GM12878 (cell line): ENCODE results near the gene OR1S1. TPM values are rescaled to one million over a fixed set of nuclear protein-coding genes. Genes with fewer than 3 reads are reported as not detected.

Source experiments
- ATAC-seq: fragments of 200-7000 bp; cut with Tn5 transposase; 3 replicates; pipeline ENCODE4 v1.9.1; 2020; ENCODE audit warnings: mild to moderate bottlenecking, moderate library complexity
- BruUV-seq: library from RNA; stranded (reverse); fragments of 400-500 nt; replicated peaks from 2 replicates; lab custom pipeline; 2021; lab: Mats Ljungman, UMichigan
- CTCF ChIA-PET: fragments of 300-600 bp; sonication (Branson Sonifier 250); formaldehyde crosslinking; extraction: SDS; loops from one replicate; lab custom pipeline; 2021; ENCODE audit warnings: inconsistent platforms; lab: Yijun Ruan, JAX
- POLR2A ChIA-PET: fragments of 350-600 bp; formaldehyde crosslinking; extraction: SDS; loops from one replicate; lab custom pipeline; 2021; ENCODE audit warnings: inconsistent platforms; lab: Charles Lee
- RAD21 ChIA-PET: fragments of 300-600 bp; sonication (Branson Sonifier 250); formaldehyde crosslinking; loops from one replicate; lab custom pipeline; 2023; ENCODE audit warnings: antibody characterized with exemption; ENCODE audit not compliant: unreplicated experiment; lab: Charles Lee
- SMC1A ChIA-PET: fragments of 300-600 bp; sonication (Branson Sonifier 250); formaldehyde crosslinking; loops from one replicate; lab custom pipeline; 2023; ENCODE audit not compliant: unreplicated experiment, uncharacterized antibody; lab: Charles Lee
- DNase-seq: peaks from one replicate; pipeline ENCODE4 v3.0.0-alpha.2; 2011; ENCODE audit warnings: low read depth, low spot score
- FAIRE-seq: peaks from 3 replicates; lab custom pipeline; 2011; peaks lifted over from hg19 to GRCh38; lab: Jason Lieb, UNC
- H2AFZ ChIP-seq: 2 replicates; pipeline ENCODE4 v1.6.0; 2011; ENCODE audit warnings: low read depth, low read length, control low read depth; ENCODE audit not compliant: control insufficient read depth
- H3K27ac ChIP-seq: 2 replicates; pipeline ENCODE4 v1.5.1; 2011; ENCODE audit warnings: control low read depth; ENCODE audit not compliant: control insufficient read depth, insufficient read depth
- H3K27me3 ChIP-seq, 2 experiments: replicated peaks in 1 of 2; 2 replicates each; pipeline versions ENCODE4 v1.6.0 to v1.6.1; 2011; ENCODE audit warnings: low read length in 1 of 2; ENCODE audit not compliant: control insufficient read depth in 2 of 2, insufficient read depth in 2 of 2
- H3K36me3 ChIP-seq, 2 experiments: 2 replicates each; pipeline ENCODE4 v1.5.1; 2011; ENCODE audit warnings: low read length in 1 of 2; ENCODE audit not compliant: control insufficient read depth in 2 of 2, insufficient read depth in 2 of 2
- H3K4me1 ChIP-seq: 2 replicates; pipeline ENCODE4 v1.6.1; 2011; ENCODE audit warnings: mild to moderate bottlenecking, low read length, moderate library complexity, mixed read lengths; ENCODE audit not compliant: control insufficient read depth, insufficient read depth
- H3K4me2 ChIP-seq: 2 replicates; pipeline ENCODE4 v1.6.0; 2011; ENCODE audit warnings: control low read depth; ENCODE audit not compliant: control insufficient read depth, insufficient read depth
- H3K4me3 ChIP-seq: fragments of 200-600 bp; sonication (generic); 2 replicates; pipeline ENCODE4 v1.5.1; 2016
- H3K79me2 ChIP-seq: 2 replicates; pipeline ENCODE4 v1.6.0; 2011; ENCODE audit warnings: low read length; ENCODE audit not compliant: control insufficient read depth, insufficient read depth
- H3K9ac ChIP-seq: 2 replicates; pipeline ENCODE4 v1.8.0; 2011; ENCODE audit warnings: low read length, control low read depth, mixed read lengths; ENCODE audit not compliant: control insufficient read depth, insufficient read depth
- H3K9me3 ChIP-seq: replicated peaks from 3 replicates; pipeline ENCODE4 v1.5.1; 2011; ENCODE audit warnings: mild to moderate bottlenecking, low read length; ENCODE audit not compliant: control insufficient read depth, insufficient read depth
- H4K20me1 ChIP-seq: 2 replicates; pipeline ENCODE4 v1.6.0; 2011; ENCODE audit not compliant: control insufficient read depth, insufficient read depth
- BRCA1 ChIP-seq: IDR thresholded peaks from 2 replicates; pipeline ENCODE4 v1.6.1; 2011; ENCODE audit warnings: low read depth, low read length, improper control_type of control experiment
- CEBPB ChIP-seq, 2 experiments: fragments of 150-350 bp in 1 of 2; IDR thresholded peaks; 2 replicates each; pipeline ENCODE4 v1.6.1; 2012 to 2014; ENCODE audit warnings: low read depth in 2 of 2, low read length in 2 of 2, borderline replicate concordance in 1 of 2, inconsistent platforms in 1 of 2
- DPF2 ChIP-seq: fragments of 450-650 bp; IDR thresholded peaks from 2 replicates; pipeline ENCODE4 v1.6.1; 2017; ENCODE audit warnings: mild to moderate bottlenecking
- EED ChIP-seq: sonication (generic); IDR thresholded peaks from 2 replicates; pipeline ENCODE4 v1.6.1; 2016; ENCODE audit warnings: antibody characterized with exemption, low read depth
- ELK1 ChIP-seq: IDR thresholded peaks from 2 replicates; pipeline ENCODE4 v1.6.1; 2012; ENCODE audit warnings: low read depth, low read length, improper control_type of control experiment
- EP300 ChIP-seq, 2 experiments: fragments of 150-350 bp in 1 of 2; IDR thresholded peaks; 2 replicates each; pipeline ENCODE4 v1.6.1; 2011 to 2012; ENCODE audit warnings: low read depth in 2 of 2, low read length in 2 of 2, borderline replicate concordance in 1 of 2, improper control_type of control experiment in 1 of 2, inconsistent platforms in 1 of 2; ENCODE audit not compliant: control insufficient read depth in 1 of 2
- FOS ChIP-seq: IDR thresholded peaks from 3 replicates; pipeline ENCODE4 v1.6.1; 2011; ENCODE audit warnings: borderline replicate concordance; ENCODE audit not compliant: insufficient read length; ENCODE audit errors: extremely low read depth
- HDAC6 ChIP-seq: fragments of 200-600 bp; sonication (generic); IDR thresholded peaks from one replicate; pipeline ENCODE4 v1.8.0; 2017; ENCODE audit warnings: antibody characterized with exemption; ENCODE audit not compliant: unreplicated experiment
- MEF2B ChIP-seq: fragments of 450-650 bp; IDR thresholded peaks from 2 replicates; pipeline ENCODE4 v1.6.1; 2018; ENCODE audit warnings: mild to moderate bottlenecking, moderate library complexity; ENCODE audit not compliant: partially characterized antibody, poor library complexity, severe bottlenecking
- NFYB ChIP-seq: IDR thresholded peaks from 2 replicates; pipeline ENCODE4 v1.6.1; 2011; ENCODE audit warnings: low read depth, mild to moderate bottlenecking, low read length, improper control_type of control experiment, moderate library complexity; ENCODE audit not compliant: insufficient read depth
- PKNOX1 ChIP-seq: fragments of 450-650 bp; IDR thresholded peaks from 2 replicates; pipeline ENCODE4 v1.6.1; 2016; ENCODE audit warnings: mild to moderate bottlenecking
- RAD21 ChIP-seq: IDR thresholded peaks from 2 replicates; pipeline ENCODE4 v1.6.1; 2011; ENCODE audit warnings: mild to moderate bottlenecking, low read depth, low read length, moderate library complexity; ENCODE audit not compliant: insufficient read depth
- RELB ChIP-seq: fragments of 450-650 bp; IDR thresholded peaks from 2 replicates; pipeline ENCODE4 v1.6.1; 2017; ENCODE audit warnings: low read depth, mild to moderate bottlenecking, moderate library complexity
- SUZ12 ChIP-seq: fragments of 200-600 bp; sonication (generic); IDR thresholded peaks from one replicate; pipeline ENCODE4 v1.6.1; 2018; ENCODE audit warnings: antibody characterized with exemption, mild to moderate bottlenecking; ENCODE audit not compliant: unreplicated experiment
- TBL1XR1 ChIP-seq: IDR thresholded peaks from 2 replicates; pipeline ENCODE4 v1.6.1; 2012; ENCODE audit warnings: low read depth, low read length, improper control_type of control experiment
- ZBTB4 ChIP-seq: fragments of 450-650 bp; formaldehyde crosslinking; IDR thresholded peaks from 2 replicates; pipeline ENCODE4 v1.4.0; 2022; ENCODE audit warnings: mild to moderate bottlenecking, moderate library complexity
- WGBS: methylation state at CpG from one replicate; pipeline ENCODE4 v1.1.6; 2016; ENCODE audit warnings: low lambda C conversion rate; ENCODE audit not compliant: insufficient replicate concordance, insufficient coverage; ENCODE audit errors: missing lambda C conversion rate; 5-methylcytosine and 5-hydroxymethylcytosine counted together
- in situ Hi-C: fragments of 300-500 bp; cut with MboI; formaldehyde crosslinking; loops from 9 replicates; pipeline ENCODE4 v1.14.3; 2018; ENCODE audit warnings: mixed read lengths
- intact Hi-C: fragments of 100-400 bp; cut with micrococcal nuclease; formaldehyde crosslinking; loops from one replicate; pipeline ENCODE4 v1.14.2; 2022; ENCODE audit not compliant: unreplicated experiment
- polyA plus RNA-seq, 11 experiments: library from polyadenylated mRNA; depleted of rRNA in 4 of 11; unstranded in 6 of 11; stranded (reverse) in 5 of 11; fragments of >200 nt; fragmentation: Nextera tagmentation in 4 of 11; fragmentation: Illumina TruSeq in 1 of 11; extraction: Ambion mirVana in 4 of 11; extraction: Trizol in 1 of 11; gene quantifications; 1 replicate in 1 of 11; 2 replicates in 10 of 11; pipeline versions ENCODE4 v1.2.1 to v1.2.3, GENCODE V29; 2011 to 2016; ENCODE audit warnings: inconsistent platforms in 2 of 11, missing spikeins in 2 of 11, low read depth in 1 of 11
- total RNA-seq, 4 experiments: library from RNA; depleted of rRNA in 3 of 4; stranded (reverse); fragments of >200 nt in 3 of 4; fragmentation: Illumina TruSeq in 1 of 4; extraction: Trizol in 1 of 4; gene quantifications; 2 replicates each; pipeline versions ENCODE4 v1.2.1 to v1.2.3, GENCODE V29; 2013 to 2021

OR1S1 gene
- total and polyA plus RNA-seq, 10 of the 15 experiments (the other 5 are each of a cell fraction or from before 2014, with no cell fraction given): not detected

GRCh38 chr11:58164389-58164788 lies 48.1 kb upstream of the OR1S1 start (continued):
- TF ChIP-seq PKNOX1: no peak
- TF ChIP-seq BRCA1: no peak
- no peak for TF ChIP-seq EED
- no peak for TF ChIP-seq EP300 (IDR thresholded peaks at IDR 0.05; ENCODE audit: borderline replicate concordance in 1 of 2, control insufficient read depth in 1 of 2, low read depth in 2 of 2, low read length in 2 of 2)
- no peak for TF ChIP-seq DPF2

- no peaks in the 10 kb centered on the region; a peak in 1 of 4 replicates for H3K27me3 ChIP-seq
- H2AFZ ChIP-seq: no peak overlapping the region
- H3K4me3 ChIP-seq: no peak overlapping the region
- no peak overlapping the region for H3K27ac ChIP-seq
- no TSS peak for BruUV-seq
- no peaks in the 10 kb centered on the region for H3K36me3 ChIP-seq
- ChIA-PET SMC1A (no interaction called here), POLR2A (no interaction called here), RAD21 (no interaction called here), CTCF (no interaction called here)
- 0% methylated on average over 1 of the region's 1 CpG for WGBS
- H3K79me2 ChIP-seq: no peaks in the 10 kb centered on the region
- no peak for DNase-seq
- intact Hi-C loops: no loop called here
- no peaks in the 10 kb centered on the region for H3K4me1 ChIP-seq
- in situ Hi-C loops: no loop called here
- no peaks in the 10 kb centered on the region for H4K20me1 ChIP-seq
- no peak overlapping the region for H3K9ac ChIP-seq
- no peaks in the 10 kb centered on the region for H3K9me3 ChIP-seq
- H3K4me2 ChIP-seq: no peak overlapping the region
- no peak for FAIRE-seq
- ATAC-seq: no peak
- no peak for TF ChIP-seq FOS
- TF ChIP-seq MEF2B: no peak
- no peak for TF ChIP-seq ZBTB4
- TF ChIP-seq EED: no peak
- no peak for TF ChIP-seq NFYB
- no peak for TF ChIP-seq SUZ12
- TF ChIP-seq RELB: no peak
- TF ChIP-seq HDAC6: no peak
- no peak for TF ChIP-seq RAD21
- TF ChIP-seq TBL1XR1: no peak
- no peak for TF ChIP-seq ELK1
- no peak for TF ChIP-seq CEBPB (IDR thresholded peaks at IDR 0.05; ENCODE audit: borderline replicate concordance in 1 of 2, low read depth in 2 of 2, low read length in 2 of 2)
Observed at GRCh38 chr11:58164990-58165389, 47.5 kb upstream of the OR1S1 start.
